Pancreas (tissue), 10 donors: ENCODE measurements around the gene LDLRAD4. TPM values are rescaled to one million over a fixed set of nuclear protein-coding genes. Genes with fewer than 3 reads are reported as not detected.
A peak's percentile ranks its signal among the peaks of the same experiment; 100 is the strongest.

Experiments used
- ATAC-seq, 4 donors: fragments of 200-7000 bp; cut with Tn5 transposase; one replicate each; pipeline versions ENCODE4 v1.8.0 to v1.9.1; 2020; ENCODE audit warnings: mild to moderate bottlenecking in 4 of 4, moderate library complexity in 4 of 4
- DNase-seq, 6 donors: peaks; one replicate each; pipeline ENCODE4 v3.0.0-alpha.2; 2020
- FAIRE-seq: peaks from 2 replicates; lab custom pipeline; 2012; peaks lifted over from hg19 to GRCh38; lab: Jason Lieb, UNC
- H3K27ac ChIP-seq, 4 donors: fragments of 200-600 bp; sonication (generic); 1 replicate in 3 of 4; 2 replicates in 1 of 4; pipeline versions ENCODE4 v1.5.0 to v1.8.0; 2020
- H3K27me3 ChIP-seq, 4 donors: fragments of 200-600 bp; one replicate each; pipeline ENCODE4 v1.8.0; 2021
- H3K36me3 ChIP-seq, 3 donors: fragments of 200-600 bp; sonication (generic) in 1 of 3; one replicate each; pipeline versions ENCODE4 v1.5.0 to v1.8.0; 2020 to 2021
- H3K4me1 ChIP-seq, 3 donors: fragments of 200-600 bp; one replicate each; pipeline ENCODE4 v1.8.0; 2021
- H3K4me3 ChIP-seq, 4 donors: fragments of 200-600 bp; sonication (generic) in 2 of 4; one replicate each; pipeline versions ENCODE4 v1.5.0 to v1.8.0; 2020 to 2021
- H3K9me3 ChIP-seq, 4 donors: fragments of 200-600 bp; one replicate each; pipeline ENCODE4 v1.8.0; 2021
- WGBS, 2 donors: extraction: QIAGEN DNeasy Blood & Tissue Kit; methylation state at CpG; one replicate each; pipeline ENCODE4 v1.1.7; 2013; 5-methylcytosine and 5-hydroxymethylcytosine counted together
- intact Hi-C, 3 donors: fragments of 100-400 bp; cut with DNase I; formaldehyde crosslinking; loops; one replicate each; pipeline versions ENCODE4 v1.11.1 to v1.14.2; 2022
- polyA plus RNA-seq, 2 donors: library from polyadenylated mRNA; stranded (reverse); fragments of 200-250 nt; gene quantifications; one replicate each; pipeline ENCODE4 v1.2.3, GENCODE V29; 2013
- total RNA-seq, 6 donors: library from RNA; stranded (reverse); fragmentation: NEBNext Ultra II Directional in 4 of 6; extraction: Animal tissue kit (Norgen Biotek cat#: 25700) in 4 of 6; gene quantifications; one replicate each; pipeline versions ENCODE4 v1.2.1 to v1.2.4, GENCODE V29; 2021 to 2023
- TF ChIP-seq, protein P1 (sequence below), 4 donors: fragments of 200-600 bp; sonication (generic) in 3 of 4; IDR thresholded peaks; one replicate each; pipeline versions ENCODE4 v1.5.0 to v1.8.0; 2021; ENCODE audit warnings: antibody characterized with exemption in 4 of 4
- donor health status: healthy with polysubstance abuse.
- donor health status: DM: no; HTN: no; CAD: no; lungs with moderate emphysema.
- donor health status: DM: no; HTN: no; CAD: no.
- donor health status: control.
- donor health status: control.
- donor health status: Bipolar disorder and iron deficiency.
- donor health status: DM: yes; HTN: yes; CAD: no.
- donor health status: DM: no; HTN: no; CAD: no.
- donor health status: DM: no; HTN: no; CAD: no.
- donor health status: DM: yes; HTN: yes; CAD: no.

Gene LDLRAD4
- total and polyA plus RNA-seq, 8 donors: 2.5 to 21.8 (median 5.7) TPM

GRCh38 chr18:13415736-13416135 lies 197.2 kb downstream of the LDLRAD4 start:
- H3K27me3 ChIP-seq: no peaks in the 10 kb centered on the region
- no peaks in the 10 kb centered on the region for H3K9me3 ChIP-seq
- no peak overlapping the region for H3K4me3 ChIP-seq
- no peaks in the 10 kb centered on the region for H3K4me1 ChIP-seq
- TF ChIP-seq, protein P1, sequence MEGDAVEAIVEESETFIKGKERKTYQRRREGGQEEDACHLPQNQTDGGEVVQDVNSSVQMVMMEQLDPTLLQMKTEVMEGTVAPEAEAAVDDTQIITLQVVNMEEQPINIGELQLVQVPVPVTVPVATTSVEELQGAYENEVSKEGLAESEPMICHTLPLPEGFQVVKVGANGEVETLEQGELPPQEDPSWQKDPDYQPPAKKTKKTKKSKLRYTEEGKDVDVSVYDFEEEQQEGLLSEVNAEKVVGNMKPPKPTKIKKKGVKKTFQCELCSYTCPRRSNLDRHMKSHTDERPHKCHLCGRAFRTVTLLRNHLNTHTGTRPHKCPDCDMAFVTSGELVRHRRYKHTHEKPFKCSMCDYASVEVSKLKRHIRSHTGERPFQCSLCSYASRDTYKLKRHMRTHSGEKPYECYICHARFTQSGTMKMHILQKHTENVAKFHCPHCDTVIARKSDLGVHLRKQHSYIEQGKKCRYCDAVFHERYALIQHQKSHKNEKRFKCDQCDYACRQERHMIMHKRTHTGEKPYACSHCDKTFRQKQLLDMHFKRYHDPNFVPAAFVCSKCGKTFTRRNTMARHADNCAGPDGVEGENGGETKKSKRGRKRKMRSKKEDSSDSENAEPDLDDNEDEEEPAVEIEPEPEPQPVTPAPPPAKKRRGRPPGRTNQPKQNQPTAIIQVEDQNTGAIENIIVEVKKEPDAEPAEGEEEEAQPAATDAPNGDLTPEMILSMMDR (IDR thresholded peaks at IDR 0.05): no peak
- 79 to 86% methylated on average over 12 of the region's 12 CpGs for WGBS, 2 donors
- no peaks in the 10 kb centered on the region for H3K36me3 ChIP-seq
- intact Hi-C loops: no loop called here
- DNase-seq (no peak), FAIRE-seq (no peak), ATAC-seq (no peak)
- no peak overlapping the region for H3K27ac ChIP-seq

- TF ChIP-seq, protein P1 (IDR thresholded peaks at IDR 0.05): no peak
- Histone ChIP-seq H3K4me3 (no peak overlapping the region), H3K4me1 (no peaks in the 10 kb centered on the region), H3K36me3 (no peaks in the 10 kb centered on the region), H3K9me3 (no peaks in the 10 kb centered on the region), H3K27me3 (no peaks in the 10 kb centered on the region), H3K27ac (no peak overlapping the region)
- ATAC-seq (no peak), FAIRE-seq (no peak), DNase-seq (no peak)
- WGBS, 2 donors: 65 to 68% methylated on average over 7 of the region's 7 CpGs
- intact Hi-C loops: no loop called here
Observed at GRCh38 chr18:13416208-13416607, 197.6 kb downstream of the LDLRAD4 start.

GRCh38 chr18:13416848-13417247 lies 198.3 kb downstream of the LDLRAD4 start:
- FAIRE-seq (no peak), DNase-seq (no peak), ATAC-seq (peak in 2 of 4 donors; percentile 44 to 49)
- Histone ChIP-seq H3K36me3 (no peaks in the 10 kb centered on the region), H3K27ac (no peak overlapping the region), H3K4me3 (no peak overlapping the region), H3K9me3 (no peaks in the 10 kb centered on the region), H3K27me3 (no peaks in the 10 kb centered on the region), H3K4me1 (no peaks in the 10 kb centered on the region)
- WGBS, 2 donors: 56% methylated on average over 3 of the region's 3 CpGs
- TF ChIP-seq, protein P1 (IDR thresholded peaks at IDR 0.05): no peak
- intact Hi-C loops: no loop called here

DNA sequence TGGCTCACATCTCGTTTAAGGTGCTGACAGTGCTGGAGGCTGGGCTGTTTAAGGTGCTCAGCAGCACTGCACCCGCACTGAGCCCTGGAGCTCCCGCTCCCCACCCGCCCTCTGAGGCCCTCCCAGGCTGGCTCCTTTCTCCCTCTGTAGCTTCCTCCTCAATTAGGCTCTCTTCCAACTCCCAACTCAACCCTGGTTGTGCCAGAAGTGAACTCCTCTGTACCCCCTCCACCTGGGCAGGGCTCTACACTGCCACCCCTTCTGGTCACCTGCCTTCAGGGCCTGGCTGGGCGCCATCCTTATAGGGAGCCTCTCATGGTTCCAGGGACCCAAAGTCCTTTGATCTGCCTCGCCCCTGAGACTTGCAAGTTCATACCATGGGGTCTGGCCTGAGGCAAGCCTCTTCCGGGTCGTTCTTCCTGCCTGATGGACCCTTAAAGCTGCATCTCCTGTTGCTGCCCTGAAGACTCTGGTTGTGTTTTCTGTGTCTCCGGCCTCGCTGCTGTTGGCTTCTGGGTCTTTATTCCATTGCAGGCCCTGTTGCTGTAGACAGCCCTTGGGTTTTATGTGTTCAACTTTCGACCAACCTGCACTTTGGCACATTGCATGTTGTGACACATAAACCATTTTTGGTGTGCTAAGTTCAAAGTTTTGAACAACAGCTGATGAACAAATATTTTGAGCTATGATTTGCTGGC lies 199.6 kb downstream of the LDLRAD4 start:
- intact Hi-C loops: no loop called here
- Histone ChIP-seq H3K27ac (no peak overlapping the region), H3K9me3 (no peaks in the 10 kb centered on the region), H3K4me1 (no peaks in the 10 kb centered on the region), H3K36me3 (no peaks in the 10 kb centered on the region), H3K4me3 (no peak overlapping the region), H3K27me3 (no peaks in the 10 kb centered on the region)
- DNase-seq: no peak
- WGBS, 2 donors: 79 to 84% methylated on average over 11 of the region's 11 CpGs
- no peak for FAIRE-seq
- TF ChIP-seq, protein P1 (IDR thresholded peaks at IDR 0.05): no peak
- ATAC-seq: peak in 3 of 4 donors; percentile 28 to 44 (median 32)

DNA sequence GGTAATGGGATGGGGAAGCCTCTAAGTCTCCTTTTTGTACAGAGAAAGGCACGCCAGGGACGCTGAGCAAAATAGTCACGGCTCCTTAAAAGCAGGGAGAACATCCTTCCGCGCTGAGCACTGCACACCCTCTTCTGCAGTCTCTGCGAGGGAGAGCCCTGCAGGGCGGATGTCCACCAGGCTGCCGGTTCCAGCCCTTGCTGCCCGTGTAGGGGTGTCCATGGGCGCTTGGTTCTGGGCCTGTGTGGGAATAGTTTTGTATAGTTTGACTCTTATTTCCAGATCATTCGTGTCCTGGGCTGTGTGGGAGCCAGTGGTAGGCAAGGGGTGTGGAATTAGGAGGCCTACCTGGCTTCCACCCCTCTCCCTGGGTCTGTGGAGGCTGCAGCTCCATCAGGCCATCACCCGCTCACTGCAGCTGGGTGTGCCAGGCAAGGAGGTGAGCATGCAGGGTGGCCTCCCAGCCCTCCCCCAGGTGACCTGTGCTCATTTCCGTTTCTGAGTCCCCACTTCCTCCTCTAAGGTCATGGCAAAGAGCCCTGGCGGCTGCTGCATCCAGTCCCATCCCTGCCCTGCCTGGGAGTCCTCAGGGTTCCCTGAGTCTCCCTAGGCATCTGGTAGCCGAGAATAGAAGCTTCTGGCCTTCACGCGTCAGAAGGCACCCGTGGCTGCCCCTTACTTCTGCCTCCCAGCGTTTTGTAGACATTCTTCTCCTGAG lies 202.6 kb downstream of the LDLRAD4 start:
- no peak for FAIRE-seq
- intact Hi-C loops: no loop called here
- Histone ChIP-seq H3K4me1 (no peaks in the 10 kb centered on the region), H3K4me3 (no peak overlapping the region), H3K27me3 (no peaks in the 10 kb centered on the region), H3K27ac (no peak overlapping the region), H3K9me3 (no peaks in the 10 kb centered on the region), H3K36me3 (no peaks in the 10 kb centered on the region)
- no peak for DNase-seq
- no peak for ATAC-seq
- 79 to 87% methylated on average over 19 of the region's 19 CpGs for whole genome bisulfite sequencing, 2 donors
- TF ChIP-seq, protein P1 (IDR thresholded peaks at IDR 0.05): no peak
